Mucosa of rectum (tissue), 2 donors: ENCODE data around the gene THOC2.
"Not testable (repeated sequence)": the region's sequence is repeated elsewhere in the genome, so short reads cannot be mapped to it uniquely, and the experiment has no call there.

ENCODE experiments used
- H3K27ac ChIP-seq, 2 donors: one replicate each; pipeline ENCODE4 v1.7.0; 2013; ENCODE audit warnings: inconsistent platforms in 2 of 2, low read depth in 2 of 2, low read length in 2 of 2
- H3K27me3 ChIP-seq, 2 donors: one replicate each; pipeline ENCODE4 v1.7.0; 2013; ENCODE audit warnings: low read length in 2 of 2; ENCODE audit not compliant: control insufficient read depth in 2 of 2, insufficient read depth in 2 of 2
- H3K36me3 ChIP-seq, 2 donors: one replicate each; pipeline ENCODE4 v1.7.0; 2013; ENCODE audit warnings: low read length in 2 of 2; ENCODE audit not compliant: control insufficient read depth in 2 of 2, insufficient read depth in 2 of 2
- H3K4me1 ChIP-seq, 2 donors: one replicate each; pipeline ENCODE4 v1.7.0; 2013; ENCODE audit warnings: low read length in 2 of 2, mild to moderate bottlenecking in 1 of 2; ENCODE audit not compliant: control insufficient read depth in 2 of 2, insufficient read depth in 2 of 2
- H3K4me3 ChIP-seq, 2 donors: one replicate each; pipeline ENCODE4 v1.7.0; 2013; ENCODE audit warnings: low read length in 2 of 2
- H3K9ac ChIP-seq, 2 donors: one replicate each; pipeline ENCODE4 v1.7.0; 2013; ENCODE audit warnings: low read length in 2 of 2, low read depth in 1 of 2, mild to moderate bottlenecking in 1 of 2
- H3K9me3 ChIP-seq, 2 donors: one replicate each; pipeline ENCODE4 v1.7.0; 2013; ENCODE audit warnings: low read length in 2 of 2; ENCODE audit not compliant: control insufficient read depth in 2 of 2
- donor health status: healthy.
- donor health status: Normal muscosa, but diverticular disease.

The THOC2 gene

DNA sequence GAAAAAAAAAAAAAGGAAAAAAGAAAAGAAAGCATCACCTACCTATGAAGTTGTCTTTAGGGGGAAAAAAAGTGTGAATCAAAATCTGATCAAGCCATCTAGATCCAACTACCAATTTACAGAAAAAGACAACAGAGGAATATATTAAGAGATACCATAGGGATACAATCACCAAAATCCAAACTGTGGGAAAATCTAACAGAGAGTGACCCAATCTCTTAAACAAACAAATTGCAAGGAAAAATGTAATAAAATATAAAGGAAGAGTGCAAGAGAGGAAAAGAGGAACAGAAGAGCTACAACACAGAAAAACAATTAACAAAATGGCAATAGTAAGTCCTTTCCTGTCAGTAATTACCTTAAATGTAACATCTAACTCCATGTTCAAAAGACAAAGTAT is 19.0 kb downstream of the THOC2 start:
- Histone ChIP-seq H3K9me3 (no peaks in the 10 kb centered on the region), H3K27ac (no peak overlapping the region), H3K9ac (no peak overlapping the region), H3K4me3 (no peak overlapping the region), H3K4me1 (no peaks in the 10 kb centered on the region), H3K27me3 (no peaks in the 10 kb centered on the region), H3K36me3 (no peaks in the 10 kb centered on the region)

DNA sequence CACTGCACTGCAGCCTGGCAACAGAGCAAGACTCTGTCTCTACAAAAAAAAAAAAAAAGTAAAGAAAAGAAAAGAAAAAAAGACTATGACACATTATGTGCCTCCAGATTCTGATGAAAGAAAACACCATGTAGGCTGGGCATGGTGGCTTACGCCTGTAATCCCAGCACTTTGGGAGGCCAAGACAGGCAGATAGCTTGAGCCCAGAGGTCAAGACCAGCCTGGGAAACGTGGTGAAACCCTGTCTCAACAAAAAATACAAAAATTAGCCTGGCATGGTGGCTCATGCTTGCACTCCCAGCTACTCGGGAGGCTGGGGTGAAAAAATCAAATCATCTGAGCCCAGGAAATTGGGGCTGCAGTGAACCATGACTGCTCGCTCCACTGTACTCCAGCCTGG is 19.4 kb downstream of the THOC2 start:
- H3K27me3 ChIP-seq: no peaks in the 10 kb centered on the region
- no peak overlapping the region for H3K27ac ChIP-seq
- H3K9me3 ChIP-seq: no peaks in the 10 kb centered on the region
- no peak overlapping the region for H3K4me3 ChIP-seq
- H3K9ac ChIP-seq: no peak overlapping the region
- no peaks in the 10 kb centered on the region for H3K36me3 ChIP-seq
- H3K4me1 ChIP-seq: no peaks in the 10 kb centered on the region

DNA sequence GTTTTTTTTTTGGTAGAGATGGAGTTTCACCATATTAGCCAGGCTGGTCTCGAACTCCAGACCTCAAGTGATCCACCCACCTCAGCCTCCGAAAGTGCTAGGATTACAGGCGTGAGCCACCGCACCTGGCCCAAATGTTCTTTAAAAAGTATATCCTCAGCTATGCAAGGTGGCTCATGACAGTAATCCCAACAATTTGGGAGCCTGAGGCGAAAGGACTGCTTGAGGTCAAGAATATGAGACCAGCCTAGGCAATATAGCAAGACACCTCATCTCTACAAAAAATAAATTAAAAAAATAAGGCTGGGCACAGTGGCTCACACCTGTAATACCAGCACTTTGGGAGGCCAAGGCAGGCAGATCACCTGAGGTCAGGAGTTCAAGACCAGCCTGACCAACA is 21.7 kb downstream of the THOC2 start:
- not testable (repeated sequence) for H3K9me3 ChIP-seq, H3K9ac ChIP-seq, H3K27me3 ChIP-seq, H3K4me3 ChIP-seq, H3K4me1 ChIP-seq, H3K27ac ChIP-seq, H3K36me3 ChIP-seq

DNA sequence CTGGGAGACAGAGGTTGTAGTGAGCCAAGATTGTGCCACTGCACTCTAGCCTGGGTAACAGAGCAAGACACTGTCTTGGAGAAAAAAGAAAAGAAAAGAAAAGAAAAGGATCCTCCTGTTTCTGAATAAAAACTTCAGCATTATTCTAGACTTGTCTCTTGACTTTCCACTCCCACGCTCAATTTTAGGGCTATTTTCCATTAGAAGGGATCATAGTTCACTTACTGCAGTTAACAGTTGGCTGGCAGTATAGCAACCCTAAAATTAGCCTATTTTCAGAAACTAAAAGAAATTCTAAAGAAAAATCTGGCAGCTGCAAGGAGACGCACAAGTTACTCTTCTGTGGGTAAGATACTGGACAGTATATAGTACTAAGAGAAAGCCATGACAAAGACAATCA is 28.1 kb downstream of the THOC2 start:
- Histone ChIP-seq H3K4me1 (no peaks in the 10 kb centered on the region), H3K9me3 (no peaks in the 10 kb centered on the region), H3K27ac (no peak overlapping the region), H3K27me3 (no peaks in the 10 kb centered on the region), H3K4me3 (no peak overlapping the region), H3K9ac (no peak overlapping the region), H3K36me3 (no peaks in the 10 kb centered on the region)

DNA sequence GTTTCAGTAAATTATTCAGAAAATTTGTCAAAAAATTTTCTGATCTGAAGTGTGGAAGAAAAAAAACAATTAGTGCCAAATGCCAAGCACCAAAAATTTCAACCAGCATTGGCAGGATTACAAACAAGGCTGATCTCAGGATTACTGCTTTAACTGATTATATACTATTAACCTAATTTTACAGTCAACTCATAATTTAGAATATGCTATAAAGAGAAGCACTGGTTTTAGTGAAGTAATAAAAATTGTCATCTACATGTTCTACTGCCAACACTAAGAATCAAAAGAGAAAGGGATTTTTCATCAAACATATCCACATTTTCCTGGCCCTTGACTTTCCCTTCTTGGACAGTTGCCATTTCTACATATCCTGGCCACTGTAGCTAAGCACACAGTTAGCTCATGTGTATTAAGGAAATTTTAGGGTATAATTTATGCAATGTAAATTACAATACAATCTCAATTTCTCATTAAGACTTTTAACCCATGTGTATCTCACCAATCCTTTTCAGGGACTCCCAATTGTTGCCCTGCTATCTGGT is 33.8 kb downstream of the THOC2 start:
- Histone ChIP-seq H3K27ac (no peak overlapping the region), H3K36me3 (no peaks in the 10 kb centered on the region), H3K4me3 (no peak overlapping the region), H3K9me3 (no peaks in the 10 kb centered on the region), H3K9ac (no peak overlapping the region), H3K4me1 (peaks cover 0 to 2% of the 10 kb centered on the region in 2 donors), H3K27me3 (no peaks in the 10 kb centered on the region)

DNA sequence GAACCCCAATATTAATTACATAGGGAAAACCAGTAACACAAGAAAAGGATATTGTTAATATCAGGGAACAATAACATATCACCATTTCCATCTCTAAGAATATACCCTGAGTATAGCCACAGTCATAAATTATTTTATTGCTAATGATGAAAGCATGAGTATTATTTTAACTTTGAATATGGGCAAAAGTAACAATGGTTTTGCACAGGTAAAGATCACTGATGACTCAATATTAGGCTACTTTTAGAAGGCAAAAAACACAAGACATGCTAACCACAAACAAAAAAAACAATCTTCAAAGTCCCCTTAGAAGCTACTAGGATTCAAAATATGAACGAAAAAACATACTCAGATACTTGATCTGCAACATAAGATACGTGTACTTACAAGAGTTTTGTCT is 36.5 kb downstream of the THOC2 start:
- H3K4me3 ChIP-seq: no peak overlapping the region
- H3K9ac ChIP-seq: no peak overlapping the region
- H3K4me1 ChIP-seq: peaks cover 0 to 2% of the 10 kb centered on the region in 2 donors
- H3K27ac ChIP-seq: no peak overlapping the region
- no peaks in the 10 kb centered on the region for H3K9me3 ChIP-seq
- H3K36me3 ChIP-seq: no peaks in the 10 kb centered on the region
- H3K27me3 ChIP-seq: no peaks in the 10 kb centered on the region

DNA sequence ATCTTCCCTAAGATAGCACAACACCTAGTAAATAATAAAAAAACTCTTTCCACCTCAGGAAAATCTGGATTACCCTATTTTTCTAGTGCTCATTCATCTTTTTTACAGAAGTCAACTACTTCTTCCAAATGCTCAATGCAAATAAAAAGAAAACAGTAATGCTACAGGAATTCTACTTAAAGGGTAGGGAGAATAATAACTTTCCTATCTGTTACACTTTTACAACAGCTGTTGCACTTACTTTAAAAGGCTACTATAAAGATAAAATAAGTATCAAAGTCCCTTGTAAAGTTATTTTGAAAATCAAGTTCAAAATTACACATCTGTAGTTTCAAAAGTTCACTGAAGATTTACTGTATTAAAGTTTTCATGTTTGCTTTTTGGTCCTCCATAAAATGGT is 37.6 kb downstream of the THOC2 start:
- H3K4me1 ChIP-seq: peaks cover 0 to 2% of the 10 kb centered on the region in 2 donors
- H3K9me3 ChIP-seq: no peaks in the 10 kb centered on the region
- H3K36me3 ChIP-seq: no peaks in the 10 kb centered on the region
- H3K27ac ChIP-seq: no peak overlapping the region
- H3K27me3 ChIP-seq: no peaks in the 10 kb centered on the region
- no peak overlapping the region for H3K4me3 ChIP-seq
- no peak overlapping the region for H3K9ac ChIP-seq

DNA sequence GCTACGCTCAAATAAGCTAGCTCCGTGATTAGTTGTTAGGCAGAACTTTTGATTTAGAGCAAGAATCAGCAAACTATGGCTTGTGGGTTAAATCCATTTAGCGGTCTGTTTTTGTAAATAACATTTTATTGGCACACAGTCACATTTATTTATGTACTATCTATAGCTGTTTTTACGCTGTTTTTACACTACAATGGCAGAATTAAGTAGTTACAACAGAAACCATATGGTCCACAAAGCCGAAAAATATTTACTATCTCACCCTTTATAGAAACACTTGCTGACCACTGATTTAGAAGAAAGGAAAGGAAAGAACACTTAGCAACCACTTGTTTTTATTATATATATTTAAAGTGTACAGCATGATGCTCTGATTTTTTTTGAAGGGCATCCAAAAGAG is 41.1 kb downstream of the THOC2 start:
- Histone ChIP-seq H3K4me1 (peaks cover 0 to 2% of the 10 kb centered on the region in 2 donors), H3K9ac (no peak overlapping the region), H3K4me3 (no peak overlapping the region), H3K27me3 (no peaks in the 10 kb centered on the region), H3K27ac (no peak overlapping the region), H3K36me3 (peaks cover 0 to 3% of the 10 kb centered on the region in 2 donors), H3K9me3 (no peaks in the 10 kb centered on the region)

DNA sequence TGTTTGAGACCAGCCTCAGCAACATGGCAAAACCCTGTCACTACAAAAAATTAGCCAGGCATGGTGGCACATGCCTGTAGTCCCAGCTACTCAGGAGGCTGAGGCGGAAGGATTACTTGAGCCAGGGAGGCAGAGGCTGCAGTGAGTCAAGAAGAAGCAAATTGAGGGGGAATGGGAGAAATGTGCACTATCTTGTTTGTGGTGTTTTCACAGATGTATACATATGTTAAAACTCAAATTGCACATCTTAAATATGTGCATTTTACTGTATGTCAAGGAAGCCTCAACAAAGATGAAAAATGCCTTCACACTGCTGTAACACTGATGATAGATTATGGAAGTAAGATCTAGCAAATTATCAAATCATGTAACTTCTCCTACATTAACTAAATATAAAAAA is 44.3 kb downstream of the THOC2 start:
- Histone ChIP-seq H3K4me1 (no peaks in the 10 kb centered on the region), H3K27ac (no peak overlapping the region)

DNA sequence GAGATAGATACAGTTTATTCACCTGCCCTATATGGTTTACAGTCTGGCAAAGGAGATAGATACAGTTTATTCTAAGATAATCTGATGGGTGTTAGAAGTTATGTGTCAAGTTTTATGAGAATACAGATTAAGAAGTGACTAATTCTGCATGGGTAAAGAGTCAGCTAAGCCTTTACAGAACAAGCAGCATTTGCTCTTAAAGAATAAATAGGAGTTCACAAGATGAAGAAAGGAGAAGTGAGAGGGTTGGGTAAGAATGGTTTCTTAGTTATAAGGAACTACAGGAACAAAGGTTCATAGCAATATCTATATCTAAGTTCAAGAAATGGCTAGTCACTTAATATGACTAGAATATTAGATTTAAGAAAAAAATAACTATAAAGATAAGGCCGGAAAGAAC is 47.6 kb downstream of the THOC2 start:
- Histone ChIP-seq H3K27ac (no peak overlapping the region), H3K36me3 (peaks cover 6 to 10% of the 10 kb centered on the region in 2 donors), H3K9me3 (no peaks in the 10 kb centered on the region)

More for the DNA sequence above, 44.3 kb downstream of the THOC2 start:
- H3K9me3 ChIP-seq: no peaks in the 10 kb centered on the region
- no peak overlapping the region for H3K4me3 ChIP-seq
- H3K36me3 ChIP-seq: peaks cover 0 to 3% of the 10 kb centered on the region in 2 donors
- no peak overlapping the region for H3K9ac ChIP-seq
- H3K27me3 ChIP-seq: no peaks in the 10 kb centered on the region

DNA sequence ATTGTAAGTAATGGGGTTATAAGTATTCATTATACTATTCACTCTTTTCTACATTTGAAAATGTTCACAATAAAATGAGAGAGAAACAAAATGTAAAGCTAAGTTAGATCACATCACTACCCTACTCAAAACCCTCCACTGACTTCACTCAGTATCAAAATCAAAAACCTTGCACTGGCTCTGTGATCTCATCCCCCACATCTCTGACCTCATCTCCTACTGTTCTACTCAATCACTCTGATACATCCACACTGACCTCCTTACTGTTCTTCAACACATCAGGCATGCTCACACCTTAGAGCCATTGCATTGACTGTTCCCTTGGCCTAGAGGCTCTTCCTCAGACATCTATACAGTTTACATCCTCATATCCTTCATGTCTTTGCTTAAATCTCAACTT is 50.7 kb downstream of the THOC2 start:
- Histone ChIP-seq H3K9me3 (no peaks in the 10 kb centered on the region), H3K27me3 (no peaks in the 10 kb centered on the region), H3K27ac (no peak overlapping the region), H3K4me3 (no peak overlapping the region), H3K36me3 (peaks cover 4 to 14% of the 10 kb centered on the region in 2 donors), H3K4me1 (no peaks in the 10 kb centered on the region), H3K9ac (no peak overlapping the region)

More for the DNA sequence above, 47.6 kb downstream of the THOC2 start:
- H3K27me3 ChIP-seq: no peaks in the 10 kb centered on the region
- H3K9ac ChIP-seq: no peak overlapping the region
- H3K4me1 ChIP-seq: no peaks in the 10 kb centered on the region
- H3K4me3 ChIP-seq: no peak overlapping the region
